Daoy (cell line): ENCODE data around the gene C20orf202. TPM values are rescaled to one million over a fixed set of nuclear protein-coding genes. Genes with fewer than 3 reads are reported as not detected.
A peak's percentile ranks its signal among the peaks of the same experiment; 100 is the strongest.

Experiments used
- DNase-seq: peaks from one replicate; pipeline ENCODE4 v3.0.0-alpha.2; 2015; ENCODE audit warnings: low read depth
- total RNA-seq: library from RNA; depleted of rRNA; stranded (reverse); fragments of >200 nt; shearing (Covaris generic); gene quantifications from 2 replicates; pipeline ENCODE4 v1.2.3, GENCODE V29; 2014; rRNA removed

The C20orf202 gene
- total RNA-seq, result not detected in 2 replicates

- DNase-seq, result no peak
Measured at GRCh38 chr20:1202762-1203504, at the start of gene C20orf202. Gene C20orf202, plus strand, starts transcription at chr20:1203454. Its CDS starts 132 bp downstream, at chr20:1203586.

DNA sequence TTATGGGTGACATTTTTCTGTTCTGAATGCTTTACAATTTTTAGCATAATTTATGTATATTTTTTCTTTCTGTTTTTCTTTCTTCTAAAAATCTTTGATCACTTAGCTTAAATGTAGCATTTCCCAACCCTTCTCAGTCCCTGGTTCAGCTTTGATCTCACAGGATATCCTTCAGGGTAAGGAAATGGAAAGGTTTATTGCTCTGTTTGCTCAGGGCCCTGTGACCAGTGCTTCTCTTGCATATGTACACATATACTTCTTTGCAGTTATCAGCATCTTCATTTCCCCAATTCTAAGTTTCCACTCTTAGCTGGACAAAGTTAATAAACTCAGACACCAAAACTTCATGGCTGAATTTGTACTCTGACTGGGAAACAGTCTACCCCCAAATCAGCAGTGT, 49.0 kb upstream of the C20orf202 start:
- DNase-seq, result no peak

DNA sequence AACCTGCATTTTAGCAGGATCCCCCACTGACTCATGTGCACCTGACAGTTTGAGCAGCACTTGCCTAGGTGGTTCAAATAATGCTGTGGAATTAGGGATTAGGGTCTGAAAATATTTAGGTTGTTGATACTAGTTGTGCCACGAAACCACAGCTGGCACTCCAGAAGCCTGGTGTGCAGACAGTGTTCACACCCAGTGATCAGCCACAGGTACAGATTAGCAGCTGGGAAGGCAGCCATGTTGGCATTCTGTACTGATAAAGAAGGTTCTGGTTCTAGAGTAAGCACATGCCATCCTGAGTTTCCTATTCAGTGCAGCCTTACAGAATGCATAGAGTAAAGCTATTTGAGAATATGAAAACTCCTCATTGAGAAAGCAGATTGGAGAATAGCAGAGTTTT, 48.6 kb upstream of the C20orf202 start:
- no peak for DNase-seq

- no peak for DNase-seq
Measured at GRCh38 chr20:1155342-1155741, 47.9 kb upstream of the C20orf202 start.

DNA sequence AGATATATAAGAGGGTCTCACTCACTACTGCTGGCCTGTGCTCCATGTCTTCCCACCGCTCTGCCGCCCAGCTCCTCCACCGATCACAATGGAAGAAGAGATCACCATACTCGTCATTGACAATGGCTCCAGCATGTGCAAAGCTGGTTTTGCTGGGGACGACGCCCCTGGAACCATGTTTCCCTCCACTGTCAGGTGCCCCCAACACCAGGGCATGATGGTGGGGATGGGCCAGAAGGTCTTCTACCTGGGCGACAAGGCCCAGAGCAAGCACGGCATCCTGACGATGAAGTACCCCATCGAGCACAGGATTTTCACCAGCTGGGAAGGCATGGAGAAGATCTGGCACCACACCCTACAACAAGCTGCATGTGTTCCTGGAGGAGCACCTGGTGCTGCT, 42.8 kb upstream of the C20orf202 start:
- DNase-seq, result no peak

DNA sequence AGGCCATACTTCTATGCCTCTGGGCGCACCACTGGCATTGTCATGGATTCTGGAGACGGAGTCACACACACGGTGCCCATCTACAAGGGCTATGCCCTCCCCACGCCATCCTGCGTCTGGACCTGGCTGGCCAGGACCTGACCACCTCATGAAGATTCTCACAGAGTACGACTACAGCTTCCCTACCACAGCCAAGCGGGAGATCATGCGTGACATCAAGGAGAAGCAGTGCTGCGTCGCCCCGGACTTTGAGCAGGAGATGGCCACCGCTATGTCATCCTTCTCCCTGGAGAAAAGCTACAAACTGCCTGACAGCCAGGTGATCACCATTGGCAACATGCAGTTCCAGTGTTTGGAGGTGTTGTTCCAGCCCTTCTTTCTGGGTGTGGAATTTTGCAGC, 42.3 kb upstream of the C20orf202 start:
- DNase-seq, result no peak

DNA sequence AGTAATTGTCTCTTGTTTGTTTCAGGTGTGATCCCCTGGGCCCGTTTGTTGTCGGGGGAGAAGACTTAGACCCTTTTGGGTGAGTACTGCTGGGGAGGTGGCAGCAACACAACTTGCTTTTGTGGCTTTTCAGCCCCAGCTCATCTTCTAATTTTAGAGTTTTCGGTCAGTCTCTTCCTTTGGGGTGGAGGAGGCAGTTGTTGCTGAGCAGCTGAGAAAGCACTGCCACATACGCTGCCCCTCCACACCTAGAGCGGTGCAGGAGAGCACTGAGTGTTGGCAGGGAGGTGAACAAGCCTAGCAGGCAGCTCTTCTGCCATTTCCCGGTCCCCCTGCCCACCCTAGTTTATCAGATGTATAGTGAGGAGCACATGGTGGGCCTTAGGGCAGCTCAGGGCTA, 40.1 kb upstream of the C20orf202 start:
- DNase-seq, result no peak

DNA sequence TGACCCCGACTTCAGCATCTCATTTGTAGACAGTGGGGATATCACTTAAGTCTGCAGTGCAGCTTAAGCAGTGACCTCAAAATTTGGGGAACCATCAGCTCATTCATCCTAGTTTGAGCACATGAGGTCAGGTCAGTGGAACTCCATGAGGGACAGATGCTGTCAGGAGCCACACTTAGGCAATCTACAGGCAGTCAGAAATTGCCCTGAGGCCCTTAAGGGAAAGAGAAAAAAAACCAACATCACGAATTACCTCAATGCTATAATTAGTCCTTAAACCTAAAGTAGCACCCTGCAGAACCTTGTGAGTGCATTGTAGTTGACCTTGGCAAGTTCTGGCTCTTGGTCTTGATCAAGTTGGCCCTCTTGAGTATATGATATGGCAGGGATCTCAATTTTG, 39.6 kb upstream of the C20orf202 start:
- DNase-seq, result no peak

DNA sequence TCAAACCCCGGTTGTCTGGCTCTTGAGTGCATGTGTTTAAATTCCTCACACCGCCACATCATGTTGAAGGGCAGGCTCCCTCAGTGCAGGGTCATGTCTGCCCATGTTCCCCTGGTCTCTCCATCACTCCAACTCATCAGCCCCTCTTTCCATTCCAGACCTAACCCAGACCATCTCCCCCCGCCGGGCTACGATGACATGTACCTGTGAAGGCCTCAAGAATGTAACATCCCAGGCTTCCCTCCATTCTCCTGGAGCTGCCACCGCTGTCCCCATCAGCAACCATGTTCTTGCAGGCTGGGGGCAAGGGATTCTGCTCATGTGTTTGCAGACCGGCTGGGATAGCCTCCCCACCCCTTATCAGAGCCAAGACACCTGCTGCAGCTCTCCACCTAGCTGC, 38.4 kb upstream of the C20orf202 start:
- no peak for DNase-seq

GRCh38 chr20:1165521-1165920, 37.7 kb upstream of the C20orf202 start:
- DNase-seq, result no peak

DNA sequence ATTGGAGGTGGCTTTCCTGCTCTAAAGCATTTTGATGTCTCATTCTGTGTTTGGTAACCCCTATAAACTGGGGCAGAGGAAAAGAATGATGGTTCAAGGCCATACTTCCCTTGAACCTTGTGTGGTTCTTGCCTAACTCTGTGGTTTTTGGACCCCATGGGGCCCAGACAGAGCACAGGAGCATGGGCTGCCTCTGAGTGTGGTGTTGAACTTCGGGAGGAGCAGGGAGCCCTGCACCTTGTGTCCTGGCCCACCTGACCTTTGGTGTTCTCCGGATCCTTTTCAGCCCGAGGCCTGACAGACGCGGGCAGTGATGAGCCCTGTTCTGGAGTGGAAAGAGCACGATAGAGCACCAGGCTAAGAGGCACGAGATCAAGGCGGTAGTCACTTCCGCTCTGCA, 37.3 kb upstream of the C20orf202 start:
- DNase-seq, result no peak

DNA sequence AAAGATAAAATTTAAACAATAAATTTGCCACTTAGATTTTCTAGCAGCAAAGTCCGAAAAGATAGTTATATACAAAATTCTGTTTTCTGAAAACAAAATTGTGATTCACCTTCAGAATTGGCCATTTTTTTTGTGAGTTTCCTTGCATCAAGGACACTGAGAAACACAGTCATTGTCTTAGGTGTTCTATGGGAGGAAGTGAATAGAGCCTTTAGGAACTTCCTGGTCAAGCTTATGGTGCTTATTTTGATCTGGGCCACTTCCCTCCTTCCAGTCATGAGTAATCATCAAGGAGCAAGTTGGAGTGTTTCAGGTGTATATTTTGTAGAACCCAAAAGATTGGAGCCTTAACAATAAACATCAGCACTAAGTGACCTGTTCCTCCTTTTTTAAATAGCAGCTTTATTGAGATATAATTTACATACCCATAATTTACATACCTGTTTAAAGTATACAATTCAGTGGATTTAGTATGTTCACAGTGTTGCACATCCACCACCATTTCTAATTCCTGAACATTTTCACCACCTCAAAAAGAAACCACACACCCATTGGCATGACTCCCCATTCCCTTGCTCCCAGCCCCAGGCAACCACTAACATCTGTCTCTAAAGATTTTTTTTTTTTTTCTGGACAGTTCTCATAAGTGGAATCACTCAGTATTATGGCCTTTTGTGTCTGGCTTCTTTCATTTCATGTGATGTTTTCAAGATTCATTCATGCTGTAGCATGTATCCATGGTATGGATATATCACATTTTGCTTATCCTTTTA, 36.1 kb upstream of the C20orf202 start:
- DNase-seq, result no peak

GRCh38 chr20:1169224-1169623, 34.0 kb upstream of the C20orf202 start:
- no peak for DNase-seq

DNA sequence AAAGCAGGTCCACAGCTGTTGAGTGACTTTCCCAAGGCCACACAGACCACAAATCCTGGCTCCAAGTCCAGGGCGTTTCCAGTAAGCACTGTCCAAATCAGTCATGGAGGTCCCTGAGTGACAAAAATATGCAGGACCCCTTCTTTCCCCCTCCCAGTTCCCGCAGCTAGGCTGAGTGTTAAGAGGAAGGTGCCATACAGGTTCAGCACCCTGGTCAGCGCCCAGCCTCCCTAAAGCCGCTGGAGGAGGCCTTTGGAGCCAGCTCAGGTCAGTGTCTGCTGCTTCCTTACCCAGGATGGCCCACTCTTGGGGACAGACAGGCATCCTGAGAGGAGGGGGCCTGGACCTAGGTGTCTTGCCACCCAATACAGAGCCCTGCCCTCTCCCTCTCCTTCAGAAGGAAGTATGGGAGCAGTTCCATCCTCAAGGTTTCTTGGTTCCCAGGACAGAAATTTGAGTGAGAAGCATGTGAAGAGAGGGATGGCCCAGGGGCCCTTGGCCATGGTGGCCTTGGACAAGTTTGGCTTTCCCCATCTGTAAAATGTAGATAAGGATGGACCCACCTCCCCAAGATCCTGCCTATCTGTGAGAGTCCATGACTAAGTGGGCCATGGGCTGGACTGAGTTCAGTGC, 31.7 kb upstream of the C20orf202 start:
- peak; percentile 34 for DNase-seq

- DNase-seq, result no peak
Measured at GRCh38 chr20:1173698-1174097, 29.6 kb upstream of the C20orf202 start.

- no peak for DNase-seq
Measured at GRCh38 chr20:1174787-1175186, 28.5 kb upstream of the C20orf202 start.

- peak; percentile 13 for DNase-seq
Measured at GRCh38 chr20:1177680-1178079, 25.6 kb upstream of the C20orf202 start.

DNA sequence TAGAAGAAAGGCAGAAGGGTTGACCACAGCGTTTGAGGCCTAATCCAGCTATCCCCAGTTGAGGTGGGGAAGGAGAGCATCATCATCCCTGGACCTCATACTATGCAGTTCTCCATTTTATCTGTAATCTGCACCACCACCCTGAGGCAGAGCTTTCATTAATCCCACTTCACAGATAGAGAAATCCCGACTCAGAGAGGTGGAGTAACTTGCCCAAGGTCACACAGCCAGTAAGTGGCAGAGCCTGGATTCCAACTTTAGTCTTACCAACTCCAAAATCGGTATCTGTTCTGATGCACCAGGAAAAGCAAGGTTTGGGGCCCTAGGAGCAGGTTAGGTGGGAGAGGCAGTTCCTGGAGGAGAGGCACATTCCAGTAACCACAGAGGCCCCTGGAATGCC, 25.2 kb upstream of the C20orf202 start:
- DNase-seq, result no peak

DNA sequence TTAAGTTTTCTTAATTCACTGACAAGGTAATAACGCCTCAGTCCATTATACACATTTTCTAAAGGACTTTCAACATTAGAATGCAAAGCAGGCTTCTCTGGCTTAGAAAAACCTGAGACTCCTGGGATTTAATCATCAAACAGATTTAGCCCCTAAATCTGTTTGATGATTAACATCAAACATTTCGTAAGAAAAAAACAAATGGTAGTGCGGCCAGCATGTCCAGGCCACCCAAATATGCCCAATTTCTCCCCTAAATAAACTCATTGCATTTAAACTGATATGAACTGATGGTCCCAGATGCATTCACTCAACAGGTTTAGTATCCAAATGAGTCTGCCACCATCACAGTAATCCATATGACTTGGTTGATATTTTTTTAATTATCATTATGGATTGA, 24.6 kb upstream of the C20orf202 start:
- DNase-seq, result no peak

GRCh38 chr20:1180949-1181348, 22.3 kb upstream of the C20orf202 start:
- no peak for DNase-seq

DNA sequence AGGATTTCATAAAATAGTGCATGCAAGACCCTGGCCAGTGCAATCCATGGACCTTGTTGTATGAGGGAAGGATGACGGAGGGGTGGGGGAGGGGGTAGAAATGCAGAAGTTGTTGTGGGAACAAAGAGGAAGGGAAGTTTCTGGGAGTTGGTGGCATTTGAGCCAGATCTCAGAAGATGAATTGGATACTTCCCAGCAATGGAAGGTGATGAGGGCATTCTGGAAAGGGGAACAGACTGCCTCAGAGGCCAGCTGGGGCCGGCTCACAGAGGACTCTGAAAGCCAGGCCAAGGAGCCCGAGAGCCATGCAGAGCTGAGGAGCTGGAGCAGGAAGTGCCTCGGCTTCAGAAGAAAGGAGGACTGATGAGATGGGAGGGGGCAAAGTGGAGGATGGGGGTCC, 21.1 kb upstream of the C20orf202 start:
- DNase-seq, result no peak

- DNase-seq, result no peak
Measured at GRCh38 chr20:1183153-1183552, 20.1 kb upstream of the C20orf202 start.

GRCh38 chr20:1184260-1184637, 19.0 kb upstream of the C20orf202 start:
- DNase-seq, result no peak
